IMR-90 (cell line): ENCODE measurements around the gene RNF223. TPM values are rescaled to one million over a fixed set of nuclear protein-coding genes. Genes with fewer than 3 reads are reported as not detected.

Source experiments
- ATAC-seq: fragments of 200-7000 bp; cut with Tn5 transposase; 2 replicates; pipeline ENCODE4 v1.9.1; 2020; ENCODE audit warnings: low read depth, mild to moderate bottlenecking, moderate library complexity
- BruUV-seq: library from RNA; stranded (reverse); fragments of 400-500 nt; replicated peaks from 2 replicates; lab custom pipeline; 2021; lab: Mats Ljungman, UMichigan
- CTCF ChIA-PET: fragments of 300-600 bp; formaldehyde crosslinking; extraction: SDS; loops from one replicate; lab custom pipeline; 2021; ENCODE audit warnings: antibody characterized with exemption; lab: Yijun Ruan, JAX
- POLR2A ChIA-PET: fragments of 300-600 bp; sonication (Branson Sonifier 250); formaldehyde crosslinking; loops from one replicate; lab custom pipeline; 2022; ENCODE audit warnings: antibody characterized with exemption; ENCODE audit not compliant: unreplicated experiment; lab: Charles Lee
- DNase-seq: peaks from one replicate; pipeline ENCODE4 v3.0.0; 2013
- H2AFZ ChIP-seq: replicated peaks from 2 replicates; pipeline ENCODE3; 2013; ENCODE audit warnings: low read length, mild to moderate bottlenecking; ENCODE audit not compliant: poor library complexity
- H2AK5ac ChIP-seq: 2 replicates; pipeline ENCODE4 v1.6.1; 2013; ENCODE audit warnings: low read depth, low read length, inconsistent platforms
- H2AK9ac ChIP-seq: replicated peaks from 2 replicates; pipeline ENCODE3; 2013; ENCODE audit warnings: mild to moderate bottlenecking, low read depth, low read length, moderate library complexity; ENCODE audit not compliant: poor library complexity
- H2BK120ac ChIP-seq: 2 replicates; pipeline ENCODE4 v1.6.1; 2013; ENCODE audit warnings: low read depth, low read length, inconsistent platforms
- H2BK15ac ChIP-seq: 3 replicates; pipeline ENCODE4 v1.6.1; 2013; ENCODE audit warnings: low read depth, low read length, inconsistent platforms
- H2BK20ac ChIP-seq: 2 replicates; pipeline ENCODE4 v1.6.1; 2013; ENCODE audit warnings: low read depth, mild to moderate bottlenecking, inconsistent platforms, low read length, moderate library complexity
- H2BK5ac ChIP-seq: 2 replicates; pipeline ENCODE4 v1.6.1; 2013; ENCODE audit warnings: mild to moderate bottlenecking, low read depth, low read length, inconsistent platforms; ENCODE audit not compliant: poor library complexity, severe bottlenecking
- H3K14ac ChIP-seq: replicated peaks from 2 replicates; pipeline ENCODE4 v1.6.1; 2013; ENCODE audit warnings: low read depth, low read length, inconsistent platforms
- H3K18ac ChIP-seq: 2 replicates; pipeline ENCODE4 v1.6.1; 2013; ENCODE audit warnings: low read depth, low read length, control low read depth
- H3K23ac ChIP-seq: 2 replicates; pipeline ENCODE4 v1.6.1; 2013; ENCODE audit warnings: low read depth, low read length, inconsistent platforms
- H3K27ac ChIP-seq: 2 replicates; pipeline ENCODE4 v1.5.1; 2013; ENCODE audit warnings: mild to moderate bottlenecking, control low read depth, low read length; ENCODE audit not compliant: insufficient read depth
- H3K27me3 ChIP-seq: 2 replicates; pipeline ENCODE4 v1.6.1; 2013; ENCODE audit warnings: low read length; ENCODE audit not compliant: control insufficient read depth, insufficient read depth
- H3K36me3 ChIP-seq: 2 replicates; pipeline ENCODE4 v1.6.1; 2013; ENCODE audit warnings: low read length, mixed read lengths; ENCODE audit not compliant: control insufficient read depth, insufficient read depth
- H3K4ac ChIP-seq: 2 replicates; pipeline ENCODE4 v1.6.1; 2013; ENCODE audit warnings: low read depth, low read length, inconsistent platforms
- H3K4me1 ChIP-seq: 2 replicates; pipeline ENCODE4 v1.6.1; 2013; ENCODE audit warnings: low read length, mixed read lengths; ENCODE audit not compliant: control insufficient read depth, insufficient read depth
- H3K4me2 ChIP-seq: 2 replicates; pipeline ENCODE4 v1.6.1; 2013; ENCODE audit warnings: low read depth, mild to moderate bottlenecking, control low read depth, low read length, moderate library complexity
- H3K4me3 ChIP-seq: 2 replicates; pipeline ENCODE4 v1.5.1; 2013; ENCODE audit warnings: low read depth, mild to moderate bottlenecking, control low read depth, low read length, moderate library complexity; ENCODE audit not compliant: insufficient read depth
- H3K56ac ChIP-seq: 2 replicates; pipeline ENCODE4 v1.6.1; 2013; ENCODE audit warnings: low read length, inconsistent platforms; ENCODE audit not compliant: insufficient read depth; ENCODE audit errors: extremely low read depth
- H3K79me1 ChIP-seq, 2 experiments: 2 replicates each; pipeline ENCODE4 v1.6.1; 2013; ENCODE audit warnings: low read length in 2 of 2, inconsistent platforms in 1 of 2, low read depth in 1 of 2
- H3K9ac ChIP-seq: 2 replicates; pipeline ENCODE4 v1.6.1; 2013; ENCODE audit warnings: low read depth, low read length, control low read depth
- H3K9me1 ChIP-seq: 2 replicates; pipeline ENCODE4 v1.6.1; 2013; ENCODE audit warnings: low read length, inconsistent platforms; ENCODE audit not compliant: insufficient read depth
- H3K9me3 ChIP-seq: 2 replicates; pipeline ENCODE4 v1.6.1; 2013; ENCODE audit warnings: low read length; ENCODE audit not compliant: control insufficient read depth, insufficient read depth
- H4K20me1 ChIP-seq: 2 replicates; pipeline ENCODE4 v1.6.1; 2013; ENCODE audit warnings: low read length, inconsistent platforms; ENCODE audit not compliant: insufficient read depth
- H4K5ac ChIP-seq: 2 replicates; pipeline ENCODE4 v1.6.1; 2013; ENCODE audit warnings: mild to moderate bottlenecking, low read depth, low read length, control low read depth
- H4K8ac ChIP-seq, 2 experiments: 2 replicates each; pipeline ENCODE4 v1.6.1; 2013; ENCODE audit warnings: low read depth in 2 of 2, low read length in 2 of 2, control low read depth in 1 of 2, inconsistent platforms in 1 of 2
- H4K91ac ChIP-seq: 2 replicates; pipeline ENCODE4 v1.6.1; 2013; ENCODE audit warnings: low read depth, low read length, inconsistent platforms; ENCODE audit not compliant: insufficient read depth
- BHLHE40 ChIP-seq: fragments of 150-350 bp; IDR thresholded peaks from 2 replicates; pipeline ENCODE4 v1.6.1; 2016; ENCODE audit warnings: mild to moderate bottlenecking, low read depth, low read length
- CEBPB ChIP-seq: IDR thresholded peaks from 2 replicates; pipeline ENCODE4 v1.6.1; 2012; ENCODE audit warnings: low read depth, low read length, improper control_type of control experiment
- CHD1 ChIP-seq: IDR thresholded peaks from 2 replicates; pipeline ENCODE4 v1.6.1; 2012; ENCODE audit warnings: low read depth, low read length, improper control_type of control experiment
- ELK1 ChIP-seq: fragments of 150-350 bp; IDR thresholded peaks from 2 replicates; pipeline ENCODE4 v1.6.1; 2016; ENCODE audit warnings: low read depth, mild to moderate bottlenecking, low read length, moderate library complexity, borderline replicate concordance
- FOS ChIP-seq: fragments of 150-350 bp; IDR thresholded peaks from 2 replicates; pipeline ENCODE4 v1.6.1; 2016; ENCODE audit warnings: low read depth, low read length
- MAFK ChIP-seq: IDR thresholded peaks from 2 replicates; pipeline ENCODE4 v1.6.1; 2012; ENCODE audit warnings: low read depth, low read length, improper control_type of control experiment
- MXI1 ChIP-seq: IDR thresholded peaks from 2 replicates; pipeline ENCODE4 v1.6.1; 2012; ENCODE audit warnings: low read depth, mild to moderate bottlenecking, low read length, moderate library complexity, borderline replicate concordance
- NFE2L2 ChIP-seq: fragments of 150-350 bp; IDR thresholded peaks from 2 replicates; pipeline ENCODE4 v1.6.1; 2016; ENCODE audit warnings: low read depth, mild to moderate bottlenecking, low read length
- POLR2A ChIP-seq: IDR thresholded peaks from 2 replicates; pipeline ENCODE4 v1.6.1; 2012; ENCODE audit warnings: mild to moderate bottlenecking, low read depth, low read length
- RAD21 ChIP-seq: IDR thresholded peaks from 2 replicates; pipeline ENCODE4 v1.6.1; 2012; ENCODE audit warnings: low read length, improper control_type of control experiment
- RCOR1 ChIP-seq: IDR thresholded peaks from 2 replicates; pipeline ENCODE4 v1.6.1; 2012; ENCODE audit warnings: mild to moderate bottlenecking, low read length, improper control_type of control experiment; ENCODE audit not compliant: insufficient replicate concordance
- RFX5 ChIP-seq: IDR thresholded peaks from 2 replicates; pipeline ENCODE4 v1.8.0; 2012; ENCODE audit warnings: low read depth, mild to moderate bottlenecking, low read length, moderate library complexity
- SMC3 ChIP-seq: fragments of 150-350 bp; IDR thresholded peaks from 2 replicates; pipeline ENCODE4 v1.6.1; 2016; ENCODE audit warnings: low read depth, mild to moderate bottlenecking, antibody characterized with exemption, low read length, moderate library complexity
- WGBS, 2 experiments: methylation state at CpG; one replicate each; pipeline versions ENCODE4 v1.1.5 to v1.1.7; 2013; ENCODE audit warnings: missing lambda C conversion rate in 2 of 2; ENCODE audit not compliant: insufficient read length in 1 of 2; ENCODE audit errors: extremely low coverage in 2 of 2; 5-methylcytosine and 5-hydroxymethylcytosine counted together
- dilution Hi-C: fragments of 300-500 bp; cut with HindIII; formaldehyde crosslinking; loops from one replicate; pipeline ENCODE4 v1.14.3; 2018; ENCODE audit warnings: low sequenced_read_pairs; ENCODE audit not compliant: unreplicated experiment
- in situ Hi-C: fragments of 300-500 bp; cut with MboI; formaldehyde crosslinking; loops from 3 replicates; pipeline ENCODE4 v1.14.3; 2019; ENCODE audit warnings: low sequenced_read_pairs, inconsistent platforms, mixed read lengths
- intact Hi-C: fragments of 100-400 bp; cut with micrococcal nuclease; formaldehyde crosslinking; loops from 2 replicates; pipeline ENCODE4 v1.10.0; 2022
- polyA plus RNA-seq, 3 experiments: library from polyadenylated mRNA; depleted of rRNA; stranded (reverse); fragments of >200 nt; gene quantifications; 2 replicates each; pipeline ENCODE4 v1.2.3, GENCODE V29; 2012; ENCODE audit warnings: low replicate concordance in 1 of 3
- total RNA-seq: library from RNA; depleted of rRNA; stranded (reverse); fragments of >200 nt; gene quantifications from 2 replicates; pipeline ENCODE4 v1.2.3, GENCODE V29; 2012
- TF ChIP-seq, protein P1 (sequence below): conservative IDR thresholded peaks from 2 replicates; pipeline ENCODE4 v1.5.1; 2012; ENCODE audit warnings: mild to moderate bottlenecking, low read depth, low read length, improper control_type of control experiment
- TF ChIP-seq, protein P2 (sequence below): fragments of 150-350 bp; IDR thresholded peaks from 2 replicates; pipeline ENCODE4 v1.6.1; 2017; ENCODE audit warnings: mild to moderate bottlenecking, antibody characterized with exemption, low read length, low read depth

The RNF223 gene
- total and polyA plus RNA-seq, 2 of the 4 experiments (the other 2 are of a cell fraction) = not detected

GRCh38 chr1:1090424-1091343 is 16.6 kb upstream of the RNF223 start:
- H2AK5ac ChIP-seq = no peak overlapping the region
- no TSS peak for BruUV-seq
- WGBS, 2 experiments = 94% methylated on average over 37 of the region's 45 CpGs; no CpG with 5 or more reads in 1 of the 2 experiments
- TF ChIP-seq RFX5 (no peak), MAFK (no peak), SMC3 (no peak), CHD1 (no peak), MXI1 (no peak), CEBPB (no peak), RCOR1 (no peak), BHLHE40 (no peak), POLR2A (no peak), NFE2L2 (no peak), FOS (no peak), RAD21 (no peak), ELK1 (no peak)
- TF ChIP-seq, protein P1, sequence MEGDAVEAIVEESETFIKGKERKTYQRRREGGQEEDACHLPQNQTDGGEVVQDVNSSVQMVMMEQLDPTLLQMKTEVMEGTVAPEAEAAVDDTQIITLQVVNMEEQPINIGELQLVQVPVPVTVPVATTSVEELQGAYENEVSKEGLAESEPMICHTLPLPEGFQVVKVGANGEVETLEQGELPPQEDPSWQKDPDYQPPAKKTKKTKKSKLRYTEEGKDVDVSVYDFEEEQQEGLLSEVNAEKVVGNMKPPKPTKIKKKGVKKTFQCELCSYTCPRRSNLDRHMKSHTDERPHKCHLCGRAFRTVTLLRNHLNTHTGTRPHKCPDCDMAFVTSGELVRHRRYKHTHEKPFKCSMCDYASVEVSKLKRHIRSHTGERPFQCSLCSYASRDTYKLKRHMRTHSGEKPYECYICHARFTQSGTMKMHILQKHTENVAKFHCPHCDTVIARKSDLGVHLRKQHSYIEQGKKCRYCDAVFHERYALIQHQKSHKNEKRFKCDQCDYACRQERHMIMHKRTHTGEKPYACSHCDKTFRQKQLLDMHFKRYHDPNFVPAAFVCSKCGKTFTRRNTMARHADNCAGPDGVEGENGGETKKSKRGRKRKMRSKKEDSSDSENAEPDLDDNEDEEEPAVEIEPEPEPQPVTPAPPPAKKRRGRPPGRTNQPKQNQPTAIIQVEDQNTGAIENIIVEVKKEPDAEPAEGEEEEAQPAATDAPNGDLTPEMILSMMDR = no peak
- TF ChIP-seq, protein P2, sequence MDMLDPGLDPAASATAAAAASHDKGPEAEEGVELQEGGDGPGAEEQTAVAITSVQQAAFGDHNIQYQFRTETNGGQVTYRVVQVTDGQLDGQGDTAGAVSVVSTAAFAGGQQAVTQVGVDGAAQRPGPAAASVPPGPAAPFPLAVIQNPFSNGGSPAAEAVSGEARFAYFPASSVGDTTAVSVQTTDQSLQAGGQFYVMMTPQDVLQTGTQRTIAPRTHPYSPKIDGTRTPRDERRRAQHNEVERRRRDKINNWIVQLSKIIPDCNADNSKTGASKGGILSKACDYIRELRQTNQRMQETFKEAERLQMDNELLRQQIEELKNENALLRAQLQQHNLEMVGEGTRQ = no peak

More at GRCh38 chr1:1090424-1091343, 16.6 kb upstream of the RNF223 start:
- no peak overlapping the region for H3K9ac ChIP-seq
- H2BK120ac ChIP-seq = no peak overlapping the region
- dilution Hi-C loops = no loop called here
- in situ Hi-C loops = no loop called here
- H3K9me1 ChIP-seq = 0 out of 2 replicates have a peak, but pooled peaks cover 3% of the 10 kb centered on the region
- no peak overlapping the region for H4K8ac ChIP-seq
- H4K20me1 ChIP-seq = no peaks in the 10 kb centered on the region
- H2BK20ac ChIP-seq = no peak overlapping the region
- CTCF ChIA-PET = no interaction called here
- H3K4ac ChIP-seq = no peak overlapping the region
- no peak overlapping the region for H3K56ac ChIP-seq
- H3K14ac ChIP-seq = no peak overlapping the region
- ATAC-seq = no peak
- no peak overlapping the region for H3K4me3 ChIP-seq
- no peak overlapping the region for H2AK9ac ChIP-seq
- no peak overlapping the region for H2BK15ac ChIP-seq
- no peaks in the 10 kb centered on the region for H3K79me1 ChIP-seq
- no peaks in the 10 kb centered on the region for H3K9me3 ChIP-seq
- H3K23ac ChIP-seq = no peak overlapping the region
- no peaks in the 10 kb centered on the region for H3K4me1 ChIP-seq
- no peak overlapping the region for H3K18ac ChIP-seq
- H3K36me3 ChIP-seq = peaks cover under 1% of the 10 kb centered on the region; the same call in 1 of the 2 replicates
- DNase-seq = no peak
- no peak overlapping the region for H3K27ac ChIP-seq
- no peak overlapping the region for H2BK5ac ChIP-seq
- no peak overlapping the region for H4K91ac ChIP-seq
- H3K4me2 ChIP-seq = no peak overlapping the region
- no peak overlapping the region for H4K5ac ChIP-seq
- no peaks in the 10 kb centered on the region for H3K27me3 ChIP-seq
- H2AFZ ChIP-seq = no peak overlapping the region
- intact Hi-C loops = no loop called here
- POLR2A ChIA-PET = no interaction called here
